Thyroid gland (tissue), 4 donors: Measurements from ENCODE around the gene SCML1. TPM values are rescaled to one million over a fixed set of nuclear protein-coding genes. Genes with fewer than 3 reads are reported as not detected.
"Not testable (repeated sequence)": the region's sequence is repeated elsewhere in the genome, so short reads cannot be mapped to it uniquely, and the experiment has no call there.

Experiments
- DNase-seq, 2 donors: peaks; one replicate each; pipeline ENCODE4 v3.0.0-alpha.2; 2019
- H3K27ac ChIP-seq, 3 donors: fragments of 200-600 bp; sonication (generic); 1 replicate in 2 of 3; 2 replicates in 1 of 3; pipeline ENCODE4 v1.5.1; 2016 to 2019; ENCODE audit warnings: mild to moderate bottlenecking in 1 of 3, moderate library complexity in 1 of 3
- H3K27me3 ChIP-seq: fragments of 200-600 bp; sonication (generic); one replicate; pipeline ENCODE4 v1.5.1; 2019
- H3K36me3 ChIP-seq, 2 donors: fragments of 200-600 bp; sonication (generic); one replicate each; pipeline ENCODE4 v1.5.1; 2016 to 2019
- H3K4me1 ChIP-seq, 2 donors: fragments of 200-600 bp; sonication (generic); one replicate each; pipeline ENCODE4 v1.5.1; 2017 to 2019
- H3K4me3 ChIP-seq, 3 donors: fragments of 200-600 bp; sonication (generic); replicated peaks in 1 of 3; 1 replicate in 2 of 3; 2 replicates in 1 of 3; pipeline ENCODE4 v1.5.1; 2016; ENCODE audit warnings: mild to moderate bottlenecking in 1 of 3
- H3K9me3 ChIP-seq: fragments of 200-600 bp; sonication (generic); one replicate; pipeline ENCODE4 v1.5.1; 2017
- POLR2A ChIP-seq, 2 donors: fragments of 450-650 bp; IDR thresholded peaks; one replicate each; pipeline ENCODE4 v1.6.1; 2017; ENCODE audit warnings: antibody characterized with exemption in 2 of 2, mild to moderate bottlenecking in 2 of 2, moderate library complexity in 1 of 2
- WGBS, 2 donors: methylation state at CpG; one replicate each; pipeline ENCODE4 v1.1.5; 2017; 5-methylcytosine and 5-hydroxymethylcytosine counted together
- intact Hi-C: fragments of 100-400 bp; cut with DNase I; formaldehyde crosslinking; loops from one replicate; pipeline ENCODE4 v1.15.1; 2023
- total RNA-seq, 4 donors: library from RNA; depleted of rRNA; stranded (reverse); fragments of >200 nt; gene quantifications; one replicate each; pipeline ENCODE4 v1.2.3, GENCODE V29; 2016
- TF ChIP-seq, protein P1 (sequence below), 6 experiments: fragments of 200-600 bp in 3 of 6; fragments of 450-650 bp in 3 of 6; sonication (generic) in 3 of 6; IDR thresholded peaks; one replicate each; pipeline ENCODE4 v1.5.1; 2016 to 2019; ENCODE audit warnings: antibody characterized with exemption in 6 of 6, mild to moderate bottlenecking in 2 of 6, inconsistent platforms in 1 of 6, moderate library complexity in 1 of 6

SCML1 gene
- total RNA-seq, 4 donors from 2014 or later = 5.0 to 13.0 (median 8.6) TPM

DNA sequence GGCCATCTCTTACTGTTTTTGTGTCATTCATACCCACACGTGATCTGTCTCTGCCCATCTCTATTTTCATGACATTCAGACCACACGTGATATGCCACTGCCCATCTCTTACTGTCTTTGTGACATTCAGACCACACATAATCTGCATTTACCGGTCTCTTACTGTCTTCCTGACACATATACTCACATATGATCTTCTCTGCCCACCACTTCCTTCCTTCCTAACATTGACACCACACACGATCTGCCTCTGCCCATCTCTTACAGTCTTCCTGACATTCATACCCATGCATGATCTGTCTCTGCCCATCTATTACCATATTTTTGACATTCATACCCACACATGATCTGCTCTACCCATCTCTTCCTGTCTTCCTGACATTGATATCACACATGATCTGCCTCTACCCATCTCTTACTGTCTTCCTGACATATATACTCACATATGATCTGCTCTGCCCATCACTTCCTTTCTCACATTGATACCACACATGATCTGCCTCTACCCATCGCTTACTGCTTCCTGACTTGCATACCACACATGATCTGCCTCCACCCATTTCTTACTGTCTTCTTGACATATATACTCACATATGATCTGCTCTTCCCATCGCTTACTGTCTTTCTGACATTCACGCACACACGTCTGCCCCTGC is 36.1 kb downstream of the SCML1 start:
- no peak for DNase-seq
- Histone ChIP-seq H3K4me1 (no peaks in the 10 kb centered on the region), H3K9me3 (no peaks in the 10 kb centered on the region), H3K27ac (no peak overlapping the region), H3K36me3 (no peaks in the 10 kb centered on the region), H3K4me3 (no peak overlapping the region), H3K27me3 (no peaks in the 10 kb centered on the region)
- 80% methylated on average over 8 of the region's 8 CpGs for WGBS, 2 donors
- intact Hi-C loops = no loop called here
- TF ChIP-seq, protein P1, sequence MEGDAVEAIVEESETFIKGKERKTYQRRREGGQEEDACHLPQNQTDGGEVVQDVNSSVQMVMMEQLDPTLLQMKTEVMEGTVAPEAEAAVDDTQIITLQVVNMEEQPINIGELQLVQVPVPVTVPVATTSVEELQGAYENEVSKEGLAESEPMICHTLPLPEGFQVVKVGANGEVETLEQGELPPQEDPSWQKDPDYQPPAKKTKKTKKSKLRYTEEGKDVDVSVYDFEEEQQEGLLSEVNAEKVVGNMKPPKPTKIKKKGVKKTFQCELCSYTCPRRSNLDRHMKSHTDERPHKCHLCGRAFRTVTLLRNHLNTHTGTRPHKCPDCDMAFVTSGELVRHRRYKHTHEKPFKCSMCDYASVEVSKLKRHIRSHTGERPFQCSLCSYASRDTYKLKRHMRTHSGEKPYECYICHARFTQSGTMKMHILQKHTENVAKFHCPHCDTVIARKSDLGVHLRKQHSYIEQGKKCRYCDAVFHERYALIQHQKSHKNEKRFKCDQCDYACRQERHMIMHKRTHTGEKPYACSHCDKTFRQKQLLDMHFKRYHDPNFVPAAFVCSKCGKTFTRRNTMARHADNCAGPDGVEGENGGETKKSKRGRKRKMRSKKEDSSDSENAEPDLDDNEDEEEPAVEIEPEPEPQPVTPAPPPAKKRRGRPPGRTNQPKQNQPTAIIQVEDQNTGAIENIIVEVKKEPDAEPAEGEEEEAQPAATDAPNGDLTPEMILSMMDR (IDR thresholded peaks at IDR 0.05) = no peak
- TF ChIP-seq POLR2A (IDR thresholded peaks at IDR 0.05) = no peak

DNA sequence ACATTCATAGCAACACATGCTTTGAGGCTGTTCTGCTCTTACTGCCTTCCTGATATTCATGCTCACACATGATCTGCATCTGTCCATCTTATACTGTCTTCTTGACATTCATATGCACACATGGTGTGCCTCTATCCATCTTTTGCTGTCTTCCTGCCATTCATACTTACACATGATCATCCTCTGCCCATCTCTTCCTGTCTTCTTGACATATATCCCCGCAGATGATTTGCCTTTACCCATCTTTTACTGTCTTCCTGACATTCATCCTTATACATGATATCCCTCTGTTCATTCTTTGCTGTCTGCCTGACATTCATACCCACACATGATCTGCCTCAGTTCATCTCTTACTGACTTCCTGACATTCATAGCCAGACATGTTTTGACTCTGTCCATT is 36.8 kb downstream of the SCML1 start:
- TF ChIP-seq POLR2A (IDR thresholded peaks at IDR 0.05) = no peak
- TF ChIP-seq, protein P1 (IDR thresholded peaks at IDR 0.05) = no peak

DNA sequence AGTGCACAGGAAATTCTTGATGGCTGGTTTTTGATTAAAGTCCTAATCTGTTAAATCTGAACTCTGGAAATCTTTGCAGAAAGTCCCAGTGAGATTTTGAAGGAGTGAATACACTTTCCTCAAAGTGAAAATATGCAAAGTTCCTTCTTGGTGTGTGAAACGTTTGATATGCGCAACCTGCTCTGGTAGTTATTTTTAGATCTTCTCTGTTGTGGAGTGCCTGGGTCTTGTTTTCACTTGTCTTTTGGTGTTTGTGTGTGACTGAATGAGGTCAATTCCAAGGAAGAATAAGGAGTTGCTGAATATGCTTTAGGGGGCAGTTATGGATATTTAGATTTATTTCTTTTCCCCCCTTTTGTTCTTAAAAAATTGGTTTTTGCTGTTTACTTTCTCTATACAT is 41.7 kb downstream of the SCML1 start:
- Histone ChIP-seq H3K27me3 (no peaks in the 10 kb centered on the region), H3K9me3 (no peaks in the 10 kb centered on the region), H3K36me3 (no peaks in the 10 kb centered on the region), H3K4me3 (no peak overlapping the region), H3K4me1 (no peaks in the 10 kb centered on the region), H3K27ac (no peak overlapping the region)
- intact Hi-C loops = no loop called here
- 4 to 68% methylated on average over 2 of the region's 2 CpGs for WGBS, 2 donors
- TF ChIP-seq, protein P1 (IDR thresholded peaks at IDR 0.05) = no peak
- no peak for TF ChIP-seq POLR2A (IDR thresholded peaks at IDR 0.05)
- no peak for DNase-seq

More for the DNA sequence above, 36.8 kb downstream of the SCML1 start:
- no peak for DNase-seq
- Histone ChIP-seq H3K4me3 (no peak overlapping the region), H3K4me1 (no peaks in the 10 kb centered on the region), H3K9me3 (no peaks in the 10 kb centered on the region), H3K36me3 (no peaks in the 10 kb centered on the region), H3K27ac (no peak overlapping the region), H3K27me3 (no peaks in the 10 kb centered on the region)
- intact Hi-C loops = no loop called here
- WGBS, 2 donors = 76 to 88% methylated on average over 1 of the region's 1 CpG

DNA sequence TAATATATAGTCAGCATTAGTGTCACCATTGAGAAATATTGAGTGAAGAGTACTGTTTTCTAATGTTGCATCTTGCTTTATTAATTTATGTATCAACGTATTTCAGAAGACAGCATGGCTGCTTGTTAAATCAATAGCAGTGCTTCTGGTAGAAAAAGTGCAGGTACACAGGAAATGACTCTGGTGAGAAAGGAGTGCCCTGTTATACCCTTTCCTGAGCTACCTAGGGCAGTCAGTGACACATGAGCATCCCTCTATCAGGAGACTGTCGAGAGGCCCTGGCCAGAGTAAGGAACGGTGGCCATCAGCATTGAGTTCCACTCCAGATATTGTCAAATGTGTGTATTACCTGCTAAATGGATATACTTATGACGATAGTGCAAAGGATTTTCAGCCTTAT is 42.1 kb downstream of the SCML1 start:
- H3K9me3 ChIP-seq = no peaks in the 10 kb centered on the region
- H3K27ac ChIP-seq = no peak overlapping the region
- H3K27me3 ChIP-seq = no peaks in the 10 kb centered on the region
- intact Hi-C loops = no loop called here
- TF ChIP-seq, protein P1 (IDR thresholded peaks at IDR 0.05) = no peak
- TF ChIP-seq POLR2A (IDR thresholded peaks at IDR 0.05) = no peak
- DNase-seq = no peak
- H3K4me3 ChIP-seq = no peak overlapping the region
- H3K4me1 ChIP-seq = no peaks in the 10 kb centered on the region
- H3K36me3 ChIP-seq = no peaks in the 10 kb centered on the region
- 80 to 85% methylated on average over 2 to 4 of the region's 4 CpGs for WGBS, 2 donors

DNA sequence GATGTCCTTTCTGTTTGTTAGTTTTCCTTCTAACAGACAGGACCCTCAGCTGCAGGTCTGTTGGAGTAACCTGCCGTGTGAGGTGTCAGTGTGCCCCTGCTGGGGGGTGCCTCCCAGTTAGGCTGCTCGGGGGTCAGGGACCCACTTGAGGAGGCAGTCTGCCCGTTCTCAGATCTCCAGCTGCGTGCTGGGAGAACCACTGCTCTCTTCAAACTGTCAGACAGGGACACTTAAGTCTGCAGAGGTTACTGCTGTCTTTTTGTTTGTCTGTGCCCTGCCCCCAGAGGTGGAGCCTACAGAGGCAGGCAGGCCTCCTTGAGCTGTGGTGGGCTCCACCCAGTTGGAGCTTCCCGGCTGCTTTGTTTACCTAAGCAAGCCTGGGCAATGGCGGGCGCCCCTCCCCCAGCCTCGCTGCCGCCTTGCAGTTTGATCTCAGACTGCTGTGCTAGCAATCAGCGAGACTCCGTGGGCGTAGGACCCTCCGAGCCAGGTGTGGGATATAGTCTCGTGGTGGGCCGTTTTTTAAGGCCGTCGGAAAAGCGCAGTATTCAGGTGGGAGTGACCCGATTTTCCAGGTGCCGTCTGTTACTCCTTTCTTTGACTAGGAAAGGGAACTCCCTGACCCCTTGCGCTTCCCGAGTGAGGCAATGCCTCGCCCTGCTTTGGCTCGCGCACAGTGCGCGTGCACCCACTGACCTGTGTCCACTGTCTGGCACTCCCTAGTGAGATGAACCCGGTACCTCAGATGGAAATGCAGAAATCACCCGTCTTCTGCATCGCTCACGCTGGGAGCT is 49.5 kb downstream of the SCML1 start:
- H3K4me3 ChIP-seq, H3K4me1 ChIP-seq, H3K36me3 ChIP-seq, intact Hi-C loops, H3K27me3 ChIP-seq, DNase-seq, H3K9me3 ChIP-seq, H3K27ac ChIP-seq: not testable (repeated sequence)
- 40 to 94% methylated on average over 3 to 7 of the region's 31 CpGs for WGBS, 2 donors
